ENCODE data around the gene ESPNL. TPM values are rescaled to one million over a fixed set of nuclear protein-coding genes. Genes with fewer than 3 reads are reported as not detected.

Gene ESPNL
- total and polyA plus RNA-seq, 2 of the 4 experiments (the other 2 are of a cell fraction), result 2.0 TPM

DNA sequence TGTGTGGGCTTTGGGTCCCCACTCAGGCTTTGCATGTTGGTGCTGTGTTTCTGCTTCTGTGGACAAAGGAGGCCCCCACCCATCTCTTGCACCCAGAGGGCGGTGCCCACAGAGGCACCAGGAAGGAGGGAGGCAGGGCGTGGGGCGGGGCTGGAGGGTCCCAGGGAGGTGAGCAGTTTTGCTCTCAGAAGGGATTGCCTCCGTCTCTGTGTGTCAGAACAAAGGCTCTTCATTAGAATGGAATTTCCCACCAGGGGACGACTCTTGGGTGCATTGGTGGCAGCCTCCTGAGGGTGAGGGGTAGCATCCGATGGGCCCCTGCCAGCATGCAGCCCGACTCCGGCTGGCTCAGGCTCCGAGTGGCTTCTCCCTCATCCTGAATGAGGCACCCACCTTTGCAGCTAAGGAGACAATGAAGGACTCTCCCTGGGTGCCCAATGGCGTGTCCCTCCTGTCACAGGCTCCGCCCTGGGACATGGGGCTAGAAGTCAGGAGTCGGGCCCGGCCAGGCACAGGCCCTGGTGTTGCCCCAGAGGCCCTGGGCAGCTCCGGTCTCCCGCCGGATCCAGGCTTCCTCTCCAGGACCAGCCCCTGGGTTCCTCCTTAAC is 51.6 kb downstream of the ESPNL start:
- no peak overlapping the region for H4K91ac ChIP-seq (ENCODE audit: insufficient read depth, low read depth, low read length)
- no peak overlapping the region for H2BK15ac ChIP-seq (ENCODE audit: low read depth, low read length)
- WGBS, 2 experiments (ENCODE audit: extremely low coverage in 2 of 2, insufficient read length in 1 of 2), result 100% methylated on average over 2 of the region's 16 CpGs; no CpG with 5 or more reads in 1 of the 2 experiments
- H2BK120ac ChIP-seq (ENCODE audit: low read depth, low read length), result no peak overlapping the region
- no peak overlapping the region for H3K4ac ChIP-seq (ENCODE audit: low read depth, low read length)
- no peak overlapping the region for H4K8ac ChIP-seq (ENCODE audit: low read depth in 2 of 2, low read length in 2 of 2)
- no peak overlapping the region for H2BK20ac ChIP-seq (ENCODE audit: low read depth, low read length)
- no peak for ATAC-seq (ENCODE audit: low read depth)
- H3K4me2 ChIP-seq (ENCODE audit: low read depth, low read length), result no peak overlapping the region
- H3K27ac ChIP-seq (ENCODE audit: insufficient read depth, low read length), result no peak overlapping the region
- H2AK9ac ChIP-seq (replicated peaks; ENCODE audit: low read depth, low read length, poor library complexity), result no peak overlapping the region
- no peaks in the 10 kb centered on the region for H3K79me1 ChIP-seq (ENCODE audit: low read depth in 1 of 2, low read length in 2 of 2)
- dilution Hi-C loops (cut with HindIII; ENCODE audit: low sequenced_read_pairs, unreplicated experiment) (no loop called here), in situ Hi-C loops (cut with MboI; ENCODE audit: low sequenced_read_pairs) (no loop called here), intact Hi-C loops (cut with micrococcal nuclease) (no loop called here)
- no peaks in the 10 kb centered on the region for H3K27me3 ChIP-seq (ENCODE audit: control insufficient read depth, insufficient read depth, low read length)
- no peak for TF ChIP-seq RAD21 (IDR thresholded peaks at IDR 0.05; ENCODE audit: low read length)
- TF ChIP-seq FOS (IDR thresholded peaks at IDR 0.05; ENCODE audit: low read depth, low read length), result no peak
- no peak for TF ChIP-seq NFE2L2 (IDR thresholded peaks at IDR 0.05; ENCODE audit: low read depth, low read length)
- no peak for TF ChIP-seq MAFK (IDR thresholded peaks at IDR 0.05; ENCODE audit: low read depth, low read length)
- TF ChIP-seq RCOR1 (IDR thresholded peaks at IDR 0.05; ENCODE audit: insufficient replicate concordance, low read length), result no peak
- TF ChIP-seq, protein P1, sequence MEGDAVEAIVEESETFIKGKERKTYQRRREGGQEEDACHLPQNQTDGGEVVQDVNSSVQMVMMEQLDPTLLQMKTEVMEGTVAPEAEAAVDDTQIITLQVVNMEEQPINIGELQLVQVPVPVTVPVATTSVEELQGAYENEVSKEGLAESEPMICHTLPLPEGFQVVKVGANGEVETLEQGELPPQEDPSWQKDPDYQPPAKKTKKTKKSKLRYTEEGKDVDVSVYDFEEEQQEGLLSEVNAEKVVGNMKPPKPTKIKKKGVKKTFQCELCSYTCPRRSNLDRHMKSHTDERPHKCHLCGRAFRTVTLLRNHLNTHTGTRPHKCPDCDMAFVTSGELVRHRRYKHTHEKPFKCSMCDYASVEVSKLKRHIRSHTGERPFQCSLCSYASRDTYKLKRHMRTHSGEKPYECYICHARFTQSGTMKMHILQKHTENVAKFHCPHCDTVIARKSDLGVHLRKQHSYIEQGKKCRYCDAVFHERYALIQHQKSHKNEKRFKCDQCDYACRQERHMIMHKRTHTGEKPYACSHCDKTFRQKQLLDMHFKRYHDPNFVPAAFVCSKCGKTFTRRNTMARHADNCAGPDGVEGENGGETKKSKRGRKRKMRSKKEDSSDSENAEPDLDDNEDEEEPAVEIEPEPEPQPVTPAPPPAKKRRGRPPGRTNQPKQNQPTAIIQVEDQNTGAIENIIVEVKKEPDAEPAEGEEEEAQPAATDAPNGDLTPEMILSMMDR (conservative IDR thresholded peaks at IDR 0.05; ENCODE audit: low read depth, low read length), result no peak
- TF ChIP-seq CEBPB (IDR thresholded peaks at IDR 0.05; ENCODE audit: low read depth, low read length), result no peak
- TF ChIP-seq CHD1 (IDR thresholded peaks at IDR 0.05; ENCODE audit: low read depth, low read length), result no peak
- no peak for TF ChIP-seq BHLHE40 (IDR thresholded peaks at IDR 0.05; ENCODE audit: low read depth, low read length)
- no peak for TF ChIP-seq MXI1 (IDR thresholded peaks at IDR 0.05; ENCODE audit: borderline replicate concordance, low read depth, low read length)
- no peak for TF ChIP-seq MAZ (IDR thresholded peaks at IDR 0.05; ENCODE audit: borderline replicate concordance, low read depth, low read length)
- TF ChIP-seq ELK1 (IDR thresholded peaks at IDR 0.05; ENCODE audit: borderline replicate concordance, low read depth, low read length), result no peak
- no peak overlapping the region for H3K9ac ChIP-seq (ENCODE audit: low read depth, low read length)
- H3K18ac ChIP-seq (ENCODE audit: low read depth, low read length), result no peak overlapping the region; the same call in 1 of the 2 replicates
- H3K14ac ChIP-seq (replicated peaks; ENCODE audit: low read depth, low read length), result no peak overlapping the region
- no peaks in the 10 kb centered on the region for H3K9me3 ChIP-seq (ENCODE audit: control insufficient read depth, insufficient read depth, low read length)
- peak overlapping the region; percentile 41 for H2AFZ ChIP-seq (replicated peaks; ENCODE audit: low read length, poor library complexity)
- 0 out of 2 replicates have a peak, but pooled peaks cover 7% of the 10 kb centered on the region for H3K9me1 ChIP-seq (ENCODE audit: insufficient read depth, low read length)
- no peak for DNase-seq
- H3K56ac ChIP-seq (ENCODE audit: extremely low read depth, insufficient read depth, low read length), result no peak overlapping the region
- peaks cover 10% of the 10 kb centered on the region for H3K4me1 ChIP-seq (ENCODE audit: control insufficient read depth, insufficient read depth, low read length)
- BruUV-seq (replicated peaks), result no TSS peak
- no peak overlapping the region; the same call in 1 of the 2 replicates for H4K5ac ChIP-seq (ENCODE audit: low read depth, low read length)
- no peaks in the 10 kb centered on the region for H4K20me1 ChIP-seq (ENCODE audit: insufficient read depth, low read length)
- H3K23ac ChIP-seq (ENCODE audit: low read depth, low read length), result no peak overlapping the region
- no peak overlapping the region for H2BK5ac ChIP-seq (ENCODE audit: low read depth, low read length, poor library complexity, severe bottlenecking)
- H3K36me3 ChIP-seq (ENCODE audit: control insufficient read depth, insufficient read depth, low read length), result no peaks in the 10 kb centered on the region
- H2AK5ac ChIP-seq (ENCODE audit: low read depth, low read length), result 0 out of 2 replicates have a peak overlapping the region, but pooled peaks have one; percentile 4
- ChIA-PET CTCF (no interaction called here), POLR2A (ENCODE audit: unreplicated experiment) (no interaction called here)
- H3K4me3 ChIP-seq (ENCODE audit: insufficient read depth, low read depth, low read length), result no peak overlapping the region

Data from IMR-90 (cell line).